Nephron progenitor cell (in vitro differentiated cells): ENCODE results near the gene OPRM1.
A peak's percentile ranks its signal among the peaks of the same experiment; 100 is the strongest.

Experiments
- DNase-seq: peaks from one replicate; pipeline ENCODE4 v3.0.0; 2021
- H3K27ac Mint-ChIP-seq: 2 replicates; pipeline ENCODE4 v1.8.0; 2021; ENCODE audit warnings: mild to moderate bottlenecking, moderate library complexity, mixed read lengths
- H3K27me3 Mint-ChIP-seq: 2 replicates; pipeline ENCODE4 v1.8.0; 2021; ENCODE audit warnings: mild to moderate bottlenecking, low read depth, mixed read lengths; ENCODE audit not compliant: poor library complexity
- H3K36me3 Mint-ChIP-seq: 2 replicates; pipeline ENCODE4 v1.8.0; 2021; ENCODE audit warnings: low read depth, mixed read lengths
- H3K4me1 Mint-ChIP-seq: 2 replicates; pipeline ENCODE4 v1.8.0; 2021; ENCODE audit warnings: mixed read lengths
- H3K4me3 Mint-ChIP-seq: 2 replicates; pipeline ENCODE4 v1.8.0; 2021; ENCODE audit warnings: mild to moderate bottlenecking, moderate library complexity, mixed read lengths
- H3K9me3 Mint-ChIP-seq: 2 replicates; pipeline ENCODE4 v1.8.0; 2021; ENCODE audit warnings: mild to moderate bottlenecking, moderate library complexity, mixed read lengths
- TF ChIP-seq, protein P1 (sequence below): fragments of 200-600 bp; sonication (generic); IDR thresholded peaks from 2 replicates; pipeline ENCODE4 v1.5.0; 2021; ENCODE audit warnings: antibody characterized with exemption

Gene OPRM1

DNA sequence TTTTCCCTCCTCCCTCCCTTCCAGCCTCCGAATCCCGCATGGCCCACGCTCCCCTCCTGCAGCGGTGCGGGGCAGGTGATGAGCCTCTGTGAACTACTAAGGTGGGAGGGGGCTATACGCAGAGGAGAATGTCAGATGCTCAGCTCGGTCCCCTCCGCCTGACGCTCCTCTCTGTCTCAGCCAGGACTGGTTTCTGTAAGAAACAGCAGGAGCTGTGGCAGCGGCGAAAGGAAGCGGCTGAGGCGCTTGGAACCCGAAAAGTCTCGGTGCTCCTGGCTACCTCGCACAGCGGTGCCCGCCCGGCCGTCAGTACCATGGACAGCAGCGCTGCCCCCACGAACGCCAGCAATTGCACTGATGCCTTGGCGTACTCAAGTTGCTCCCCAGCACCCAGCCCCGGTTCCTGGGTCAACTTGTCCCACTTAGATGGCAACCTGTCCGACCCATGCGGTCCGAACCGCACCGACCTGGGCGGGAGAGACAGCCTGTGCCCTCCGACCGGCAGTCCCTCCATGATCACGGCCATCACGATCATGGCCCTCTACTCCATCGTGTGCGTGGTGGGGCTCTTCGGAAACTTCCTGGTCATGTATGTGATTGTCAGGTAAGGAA, at the start of gene OPRM1:
TSS of gene OPRM1 (plus strand) at position 10 of the 612 bp plus-strand sequence. CDS start at position 315, 305 bp downstream.
- no peaks in the 10 kb centered on the region for H3K9me3 Mint-ChIP-seq
- no peaks in the 10 kb centered on the region for H3K36me3 Mint-ChIP-seq
- peak within 1 kb of the TSS; percentile 44 for H3K4me3 Mint-ChIP-seq
- no peak within 1 kb of the TSS for H3K27ac Mint-ChIP-seq
- no peaks in the 10 kb centered on the region for H3K4me1 Mint-ChIP-seq
- peaks cover 52% of the 10 kb centered on the region for H3K27me3 Mint-ChIP-seq
- TF ChIP-seq, protein P1, sequence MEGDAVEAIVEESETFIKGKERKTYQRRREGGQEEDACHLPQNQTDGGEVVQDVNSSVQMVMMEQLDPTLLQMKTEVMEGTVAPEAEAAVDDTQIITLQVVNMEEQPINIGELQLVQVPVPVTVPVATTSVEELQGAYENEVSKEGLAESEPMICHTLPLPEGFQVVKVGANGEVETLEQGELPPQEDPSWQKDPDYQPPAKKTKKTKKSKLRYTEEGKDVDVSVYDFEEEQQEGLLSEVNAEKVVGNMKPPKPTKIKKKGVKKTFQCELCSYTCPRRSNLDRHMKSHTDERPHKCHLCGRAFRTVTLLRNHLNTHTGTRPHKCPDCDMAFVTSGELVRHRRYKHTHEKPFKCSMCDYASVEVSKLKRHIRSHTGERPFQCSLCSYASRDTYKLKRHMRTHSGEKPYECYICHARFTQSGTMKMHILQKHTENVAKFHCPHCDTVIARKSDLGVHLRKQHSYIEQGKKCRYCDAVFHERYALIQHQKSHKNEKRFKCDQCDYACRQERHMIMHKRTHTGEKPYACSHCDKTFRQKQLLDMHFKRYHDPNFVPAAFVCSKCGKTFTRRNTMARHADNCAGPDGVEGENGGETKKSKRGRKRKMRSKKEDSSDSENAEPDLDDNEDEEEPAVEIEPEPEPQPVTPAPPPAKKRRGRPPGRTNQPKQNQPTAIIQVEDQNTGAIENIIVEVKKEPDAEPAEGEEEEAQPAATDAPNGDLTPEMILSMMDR, result no peak
- DNase-seq, result peak; percentile 97

DNA sequence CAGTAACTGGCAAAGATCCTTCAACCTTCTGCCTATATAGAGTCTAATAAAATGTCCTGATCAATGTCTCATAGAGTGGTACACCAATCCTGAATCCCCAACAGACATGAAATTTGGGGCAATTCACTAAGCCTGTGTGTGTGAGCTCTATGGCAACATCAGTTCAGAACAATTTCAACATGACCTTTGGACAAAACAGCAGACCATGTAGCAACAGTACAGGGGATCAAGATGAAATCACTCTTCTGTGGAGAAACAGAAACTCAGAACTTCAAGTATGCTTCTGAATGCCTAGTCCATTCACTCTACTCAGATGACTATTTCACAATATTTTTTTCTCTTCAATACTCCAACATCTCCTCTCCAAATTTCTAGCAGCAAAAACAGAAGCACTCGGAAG, 49.1 kb upstream of the OPRM1 start:
- Mint-ChIP-seq H3K4me1 (no peaks in the 10 kb centered on the region), H3K27ac (no peak overlapping the region), H3K9me3 (no peaks in the 10 kb centered on the region), H3K27me3 (peaks cover 4% of the 10 kb centered on the region), H3K4me3 (no peak overlapping the region), H3K36me3 (no peaks in the 10 kb centered on the region)
- no peak for DNase-seq
- TF ChIP-seq, protein P1, result no peak

DNA sequence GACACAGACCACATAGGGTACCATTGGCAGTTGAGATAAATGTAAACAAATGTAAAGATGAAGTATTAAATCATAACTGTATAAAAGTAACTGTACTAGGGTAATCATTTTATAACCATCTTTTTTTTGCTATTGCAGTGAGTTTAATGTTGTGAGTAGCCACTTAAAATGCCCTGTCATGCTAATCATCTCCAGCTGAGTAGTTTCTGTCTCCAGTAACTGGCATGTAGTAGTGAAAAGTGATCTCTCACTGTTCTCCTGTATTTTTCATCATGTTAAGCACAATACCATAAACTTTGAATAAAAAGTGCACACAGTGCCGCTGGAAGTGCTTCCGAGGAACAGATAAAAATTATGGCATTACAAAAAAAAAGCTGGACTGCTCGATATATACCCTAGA, 45.0 kb upstream of the OPRM1 start:
- no peaks in the 10 kb centered on the region for H3K36me3 Mint-ChIP-seq

DNA sequence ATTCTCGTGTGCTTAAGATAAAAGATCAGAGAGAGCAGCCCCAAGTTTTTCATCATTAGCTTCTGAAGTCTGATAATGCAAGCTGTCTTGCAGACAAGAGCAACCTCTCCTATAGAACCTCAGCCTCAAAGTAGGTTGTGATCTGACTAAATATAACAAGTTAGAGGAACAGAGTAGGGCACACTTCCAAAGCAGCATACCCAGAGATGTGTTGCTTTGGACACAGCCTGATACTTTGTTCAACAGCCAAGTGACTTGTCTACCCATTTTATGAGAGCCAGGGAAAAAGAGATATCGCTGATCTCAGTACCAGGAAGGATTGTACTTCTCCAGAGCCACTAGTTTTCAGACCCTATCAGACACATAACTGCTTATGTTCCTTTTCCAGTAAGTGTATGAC, 44.2 kb upstream of the OPRM1 start:
- no peak overlapping the region for H3K4me3 Mint-ChIP-seq
- no peaks in the 10 kb centered on the region for H3K27me3 Mint-ChIP-seq
- H3K36me3 Mint-ChIP-seq, result no peaks in the 10 kb centered on the region
- DNase-seq, result no peak
- H3K4me1 Mint-ChIP-seq, result no peaks in the 10 kb centered on the region
- H3K9me3 Mint-ChIP-seq, result no peaks in the 10 kb centered on the region
- H3K27ac Mint-ChIP-seq, result no peak overlapping the region
- TF ChIP-seq, protein P1, result no peak

More for the DNA sequence above, 45.0 kb upstream of the OPRM1 start:
- H3K27me3 Mint-ChIP-seq, result no peaks in the 10 kb centered on the region
- TF ChIP-seq, protein P1, result no peak
- no peak for DNase-seq
- H3K4me1 Mint-ChIP-seq, result no peaks in the 10 kb centered on the region
- H3K27ac Mint-ChIP-seq, result no peak overlapping the region
- no peaks in the 10 kb centered on the region for H3K9me3 Mint-ChIP-seq
- no peak overlapping the region for H3K4me3 Mint-ChIP-seq

DNA sequence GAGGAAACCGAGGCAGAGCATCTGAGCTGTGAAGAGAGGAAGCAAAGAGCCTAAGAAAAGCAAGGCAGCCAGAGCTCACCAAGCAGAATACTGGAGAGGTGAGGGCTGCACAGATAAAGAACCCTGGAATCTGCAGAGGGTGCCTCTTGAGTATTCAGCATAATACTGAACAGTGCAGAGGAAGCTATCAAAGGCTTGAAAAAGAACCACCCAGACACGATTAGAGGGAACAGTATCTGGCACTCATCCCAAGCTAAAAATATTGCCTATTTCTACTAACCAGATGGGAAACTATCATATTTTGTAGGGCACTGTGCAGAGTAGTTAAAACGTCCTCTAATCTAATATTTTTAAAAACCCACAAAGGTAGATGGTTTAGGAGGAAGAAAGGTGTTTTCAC, 41.8 kb upstream of the OPRM1 start:
- no peaks in the 10 kb centered on the region for H3K27me3 Mint-ChIP-seq

More for the DNA sequence above, 41.8 kb upstream of the OPRM1 start:
- no peak for DNase-seq
- Mint-ChIP-seq H3K4me1 (no peaks in the 10 kb centered on the region), H3K27ac (no peak overlapping the region), H3K4me3 (no peak overlapping the region), H3K9me3 (no peaks in the 10 kb centered on the region), H3K36me3 (no peaks in the 10 kb centered on the region)
- TF ChIP-seq, protein P1, result no peak
